Activated naive CD4-positive, alpha-beta T cell treated with anti-CD3 and anti-CD28 coated beads for 36 hours (primary cell): ENCODE measurements around the gene CAMTA1. TPM values are rescaled to one million over a fixed set of nuclear protein-coding genes. Genes with fewer than 3 reads are reported as not detected.

Source experiments
- CTCF ChIA-PET: fragments of 350-600 bp; sonication (Branson Sonifier 250); formaldehyde crosslinking; loops from one replicate; lab custom pipeline; 2021; ENCODE audit warnings: antibody characterized with exemption; lab: Charles Lee
- DNase-seq: peaks from one replicate; pipeline ENCODE4 v3.0.0-alpha.2; 2020
- H3K27ac Mint-ChIP-seq: one replicate; pipeline ENCODE4 v1.8.0; 2021; ENCODE audit warnings: mild to moderate bottlenecking, mixed read lengths
- H3K27me3 Mint-ChIP-seq: one replicate; pipeline ENCODE4 v1.8.0; 2021; ENCODE audit warnings: low read depth, mixed read lengths
- H3K36me3 Mint-ChIP-seq: one replicate; pipeline ENCODE4 v1.8.0; 2021; ENCODE audit warnings: low read depth, mixed read lengths
- H3K4me1 Mint-ChIP-seq: one replicate; pipeline ENCODE4 v1.8.0; 2021; ENCODE audit warnings: low read depth, mixed read lengths
- H3K4me3 Mint-ChIP-seq: one replicate; pipeline ENCODE4 v1.8.0; 2021; ENCODE audit warnings: mild to moderate bottlenecking, moderate library complexity, mixed read lengths
- H3K9me3 Mint-ChIP-seq: one replicate; pipeline ENCODE4 v1.8.0; 2021; ENCODE audit warnings: mixed read lengths
- intact Hi-C: fragments of 100-400 bp; cut with micrococcal nuclease; formaldehyde crosslinking; loops from one replicate; pipeline ENCODE4 v1.15.1; 2023
- total RNA-seq, 2 experiments: library from RNA; stranded (reverse); gene quantifications; one replicate each; pipeline ENCODE4 v1.2.3, GENCODE V29; 2021

The CAMTA1 gene
- total RNA-seq, 2 experiments from 2014 or later = 61.5 to 70.9 TPM

GRCh38 chr1:7069931-7070330 is 284.7 kb downstream of the CAMTA1 start:
- peaks cover 2% of the 10 kb centered on the region for H3K4me1 Mint-ChIP-seq
- intact Hi-C loops = loop anchor here (1.0 kb wide), 2 partner anchors 276 to 350 kb away; no protein-coding TSS in a partner anchor
- peaks cover 30% of the 10 kb centered on the region for H3K27me3 Mint-ChIP-seq
- no peak overlapping the region for H3K27ac Mint-ChIP-seq
- CTCF ChIA-PET = interaction anchor here (0.6 to 2.4 kb wide), 16 partner anchors 9 to 350 kb away, joined by 3 to 9 read pairs (median 4); no protein-coding TSS in a partner anchor
- H3K9me3 Mint-ChIP-seq = no peaks in the 10 kb centered on the region
- no peaks in the 10 kb centered on the region for H3K36me3 Mint-ChIP-seq
- no peak for DNase-seq
- no peak overlapping the region for H3K4me3 Mint-ChIP-seq

GRCh38 chr1:7070389-7071029 is 285.3 kb downstream of the CAMTA1 start:
- CTCF ChIA-PET = interaction anchor here (0.6 to 2.4 kb wide), 18 partner anchors 10 to 351 kb away, joined by 3 to 9 read pairs (median 4); no protein-coding TSS in a partner anchor

GRCh38 chr1:7076117-7076516 is 290.9 kb downstream of the CAMTA1 start:
- H3K9me3 Mint-ChIP-seq = peaks cover 5% of the 10 kb centered on the region
- CTCF ChIA-PET = interaction anchor here (0.6 kb wide), 1 partner anchor 374 kb away, joined by 3 read pairs; no protein-coding TSS in a partner anchor
- H3K4me1 Mint-ChIP-seq = no peaks in the 10 kb centered on the region
- DNase-seq = no peak
- H3K4me3 Mint-ChIP-seq = no peak overlapping the region
- H3K27ac Mint-ChIP-seq = no peak overlapping the region
- H3K36me3 Mint-ChIP-seq = no peaks in the 10 kb centered on the region
- peaks cover 24% of the 10 kb centered on the region for H3K27me3 Mint-ChIP-seq
- intact Hi-C loops = no loop called here

More at GRCh38 chr1:7070389-7071029, 285.3 kb downstream of the CAMTA1 start:
- Mint-ChIP-seq H3K4me3 (no peak overlapping the region), H3K27me3 (peaks cover 28% of the 10 kb centered on the region), H3K4me1 (peaks cover 2% of the 10 kb centered on the region), H3K36me3 (no peaks in the 10 kb centered on the region), H3K27ac (no peak overlapping the region), H3K9me3 (no peaks in the 10 kb centered on the region)
- DNase-seq = peak; percentile 72
- intact Hi-C loops = loop anchor here (1.0 kb wide), 2 partner anchors 276 to 350 kb away; no protein-coding TSS in a partner anchor

- Mint-ChIP-seq H3K4me3 (no peak overlapping the region), H3K27ac (no peak overlapping the region), H3K27me3 (peaks cover 24% of the 10 kb centered on the region), H3K36me3 (no peaks in the 10 kb centered on the region), H3K4me1 (no peaks in the 10 kb centered on the region), H3K9me3 (peaks cover 5% of the 10 kb centered on the region)
- intact Hi-C loops = no loop called here
- CTCF ChIA-PET = interaction anchor here (0.6 kb wide), 1 partner anchor 162 kb away, joined by 3 read pairs; no protein-coding TSS in a partner anchor
- DNase-seq = no peak
These were observed 291.3 kb downstream of the CAMTA1 start for GRCh38 chr1:7076572-7076971.

GRCh38 chr1:7077136-7077535 is 291.9 kb downstream of the CAMTA1 start:
- no peaks in the 10 kb centered on the region for H3K36me3 Mint-ChIP-seq
- no peak for DNase-seq
- peaks cover 24% of the 10 kb centered on the region for H3K27me3 Mint-ChIP-seq
- no peak overlapping the region for H3K4me3 Mint-ChIP-seq
- CTCF ChIA-PET = interaction anchor here (0.6 kb wide), 1 partner anchor 163 kb away, joined by 3 read pairs; no protein-coding TSS in a partner anchor
- no peaks in the 10 kb centered on the region for H3K4me1 Mint-ChIP-seq
- H3K9me3 Mint-ChIP-seq = peaks cover 5% of the 10 kb centered on the region
- intact Hi-C loops = no loop called here
- H3K27ac Mint-ChIP-seq = no peak overlapping the region

GRCh38 chr1:7077970-7078369 is 292.7 kb downstream of the CAMTA1 start:
- intact Hi-C loops = no loop called here
- Mint-ChIP-seq H3K27ac (no peak overlapping the region), H3K9me3 (peaks cover 5% of the 10 kb centered on the region), H3K4me3 (no peak overlapping the region), H3K36me3 (no peaks in the 10 kb centered on the region), H3K27me3 (peaks cover 17% of the 10 kb centered on the region), H3K4me1 (no peaks in the 10 kb centered on the region)
- DNase-seq = no peak
- CTCF ChIA-PET = no interaction called here

- CTCF ChIA-PET = no interaction called here
- intact Hi-C loops = no loop called here
- H3K9me3 Mint-ChIP-seq = peaks cover 5% of the 10 kb centered on the region
- no peak overlapping the region for H3K27ac Mint-ChIP-seq
- no peak for DNase-seq
- H3K27me3 Mint-ChIP-seq = peaks cover 12% of the 10 kb centered on the region
- H3K36me3 Mint-ChIP-seq = no peaks in the 10 kb centered on the region
- H3K4me1 Mint-ChIP-seq = no peaks in the 10 kb centered on the region
- no peak overlapping the region for H3K4me3 Mint-ChIP-seq
These were observed 294.4 kb downstream of the CAMTA1 start for GRCh38 chr1:7079637-7080036.

- Mint-ChIP-seq H3K27me3 (peaks cover 6% of the 10 kb centered on the region), H3K4me3 (no peak overlapping the region), H3K4me1 (no peaks in the 10 kb centered on the region), H3K27ac (no peak overlapping the region), H3K9me3 (peaks cover 5% of the 10 kb centered on the region), H3K36me3 (no peaks in the 10 kb centered on the region)
- CTCF ChIA-PET = interaction anchor here (0.6 to 1.6 kb wide), 2 partner anchors 14 to 137 kb away, joined by 3 to 4 read pairs; no protein-coding TSS in a partner anchor
- intact Hi-C loops = no loop called here
- DNase-seq = no peak
These were observed 299.1 kb downstream of the CAMTA1 start for GRCh38 chr1:7084232-7084894.

GRCh38 chr1:7085521-7085920 is 300.3 kb downstream of the CAMTA1 start:
- Mint-ChIP-seq H3K27me3 (peaks cover 2% of the 10 kb centered on the region), H3K4me1 (no peaks in the 10 kb centered on the region), H3K36me3 (no peaks in the 10 kb centered on the region), H3K4me3 (no peak overlapping the region), H3K9me3 (no peaks in the 10 kb centered on the region), H3K27ac (no peak overlapping the region)
- DNase-seq = no peak
- CTCF ChIA-PET = no interaction called here
- intact Hi-C loops = no loop called here

- CTCF ChIA-PET = no interaction called here
- peaks cover 2% of the 10 kb centered on the region for H3K27me3 Mint-ChIP-seq
- intact Hi-C loops = no loop called here
- no peak overlapping the region for H3K4me3 Mint-ChIP-seq
- H3K36me3 Mint-ChIP-seq = no peaks in the 10 kb centered on the region
- no peaks in the 10 kb centered on the region for H3K4me1 Mint-ChIP-seq
- no peaks in the 10 kb centered on the region for H3K9me3 Mint-ChIP-seq
- no peak overlapping the region for H3K27ac Mint-ChIP-seq
- DNase-seq = no peak
These were observed 300.9 kb downstream of the CAMTA1 start for GRCh38 chr1:7086106-7086505.

- CTCF ChIA-PET = no interaction called here
- no peak for DNase-seq
- Mint-ChIP-seq H3K9me3 (no peaks in the 10 kb centered on the region), H3K27ac (no peak overlapping the region), H3K27me3 (peaks cover 2% of the 10 kb centered on the region), H3K4me1 (no peaks in the 10 kb centered on the region), H3K36me3 (no peaks in the 10 kb centered on the region), H3K4me3 (no peak overlapping the region)
- intact Hi-C loops = no loop called here
These were observed 302.6 kb downstream of the CAMTA1 start for GRCh38 chr1:7087888-7088287.

- no peaks in the 10 kb centered on the region for H3K36me3 Mint-ChIP-seq
- intact Hi-C loops = no loop called here
- DNase-seq = no peak
- no peaks in the 10 kb centered on the region for H3K9me3 Mint-ChIP-seq
- no peaks in the 10 kb centered on the region for H3K4me1 Mint-ChIP-seq
- no peak overlapping the region for H3K4me3 Mint-ChIP-seq
- peaks cover 2% of the 10 kb centered on the region for H3K27me3 Mint-ChIP-seq
- CTCF ChIA-PET = no interaction called here
- H3K27ac Mint-ChIP-seq = no peak overlapping the region
These were observed 304.2 kb downstream of the CAMTA1 start for GRCh38 chr1:7089497-7089896.
